ENCODE results near the gene GPR55.
"Not testable (repeated sequence)": the region's sequence is repeated elsewhere in the genome, so short reads cannot be mapped to it uniquely, and the experiment has no call there.

Gene GPR55, protein sequence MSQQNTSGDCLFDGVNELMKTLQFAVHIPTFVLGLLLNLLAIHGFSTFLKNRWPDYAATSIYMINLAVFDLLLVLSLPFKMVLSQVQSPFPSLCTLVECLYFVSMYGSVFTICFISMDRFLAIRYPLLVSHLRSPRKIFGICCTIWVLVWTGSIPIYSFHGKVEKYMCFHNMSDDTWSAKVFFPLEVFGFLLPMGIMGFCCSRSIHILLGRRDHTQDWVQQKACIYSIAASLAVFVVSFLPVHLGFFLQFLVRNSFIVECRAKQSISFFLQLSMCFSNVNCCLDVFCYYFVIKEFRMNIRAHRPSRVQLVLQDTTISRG

GRCh38 chr2:230924470-230925341 is at the start of gene GPR55:
Gene GPR55 (minus strand): TSS chr2:230925242. CDS start chr2:230910962, 14,280 bp downstream.
- DNase-seq = peak; percentile 70

- DNase-seq = peak; percentile 76
Observed at GRCh38 chr2:230974096-230974913, 49.3 kb upstream of the GPR55 start.

GRCh38 chr2:230972046-230972445 is 47.0 kb upstream of the GPR55 start:
- DNase-seq = no peak

- DNase-seq = no peak
Observed at GRCh38 chr2:230969659-230970015, 44.6 kb upstream of the GPR55 start.

DNA sequence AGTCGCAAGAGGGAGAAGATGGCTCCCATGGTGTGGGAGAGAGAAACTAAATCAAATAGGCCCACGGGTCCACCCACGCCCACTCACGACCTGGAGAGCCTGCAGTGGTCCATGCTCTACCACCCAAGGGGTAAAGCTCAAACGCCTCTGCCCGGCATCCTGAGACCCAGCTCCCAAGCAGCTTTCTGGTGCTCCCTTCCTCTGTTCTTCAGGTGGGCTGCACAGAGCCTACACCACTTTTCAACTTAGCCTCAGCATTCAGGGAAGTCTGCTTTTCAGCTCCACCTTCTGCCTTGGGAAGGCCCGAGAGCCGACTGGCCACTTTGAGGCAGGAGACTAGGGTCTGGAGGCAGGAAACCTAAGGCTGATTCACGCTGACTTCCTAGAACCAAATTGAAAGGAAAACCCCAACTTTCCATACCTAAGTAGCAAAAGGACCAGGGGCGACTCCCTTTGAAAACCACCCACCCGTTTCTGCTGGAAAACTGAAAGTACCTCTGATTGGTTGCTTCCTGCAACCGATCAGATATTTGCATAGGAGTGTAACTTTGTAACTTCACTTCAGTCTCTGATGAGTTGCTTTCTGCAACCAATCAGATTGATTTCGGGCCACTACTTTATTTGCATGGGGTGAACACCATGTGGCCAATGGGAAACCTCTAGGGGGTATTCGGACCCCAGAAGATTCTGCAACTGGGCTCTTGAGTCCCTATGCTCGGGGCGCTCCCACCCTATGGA is 44.0 kb upstream of the GPR55 start:
- DNase-seq = no peak

DNA sequence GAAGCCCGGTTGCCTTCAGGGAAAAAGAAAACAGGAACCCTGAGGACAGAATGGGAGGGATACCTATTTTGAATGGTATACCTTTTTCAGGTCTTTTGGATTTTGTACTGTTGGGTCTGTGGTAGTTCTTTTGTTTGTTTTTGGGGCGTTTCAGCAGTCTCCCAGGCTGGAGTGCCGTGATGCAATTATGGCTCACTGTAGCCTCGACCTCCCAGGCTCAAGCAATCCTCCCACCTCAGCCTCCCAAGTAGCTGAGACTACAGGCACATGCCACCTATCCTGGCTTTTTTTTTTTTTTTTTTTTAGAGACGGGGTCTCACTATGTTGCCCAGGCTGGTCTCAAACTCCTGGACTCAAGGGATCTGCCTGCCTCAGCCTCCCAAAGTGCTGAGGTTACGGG is 43.3 kb upstream of the GPR55 start:
- DNase-seq = not testable (repeated sequence)

- DNase-seq = no peak
Observed at GRCh38 chr2:230967113-230967512, 42.1 kb upstream of the GPR55 start.

GRCh38 chr2:230964136-230964730 is 39.2 kb upstream of the GPR55 start:
- DNase-seq = no peak

GRCh38 chr2:230961091-230961491 is 36.0 kb upstream of the GPR55 start:
- no peak for DNase-seq

DNA sequence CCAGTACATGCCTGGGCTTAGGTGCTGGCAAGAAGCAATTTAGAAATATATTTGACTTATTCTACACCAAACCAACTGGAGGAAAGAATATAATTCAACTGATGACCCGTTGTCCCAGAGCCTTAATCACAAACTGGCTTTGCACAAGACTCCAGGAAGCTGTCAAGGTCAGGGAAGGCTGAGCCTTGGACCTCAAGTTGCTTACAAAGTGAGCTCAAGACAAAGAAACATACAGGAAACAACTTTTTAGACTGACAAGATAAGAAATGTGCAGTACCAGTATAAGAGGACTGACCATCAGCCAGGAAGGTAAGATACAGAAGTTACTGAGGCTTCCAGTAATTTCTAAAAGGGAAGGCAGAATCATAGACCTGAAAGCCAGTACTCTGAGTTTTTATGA is 35.0 kb upstream of the GPR55 start:
- no peak for DNase-seq

DNA sequence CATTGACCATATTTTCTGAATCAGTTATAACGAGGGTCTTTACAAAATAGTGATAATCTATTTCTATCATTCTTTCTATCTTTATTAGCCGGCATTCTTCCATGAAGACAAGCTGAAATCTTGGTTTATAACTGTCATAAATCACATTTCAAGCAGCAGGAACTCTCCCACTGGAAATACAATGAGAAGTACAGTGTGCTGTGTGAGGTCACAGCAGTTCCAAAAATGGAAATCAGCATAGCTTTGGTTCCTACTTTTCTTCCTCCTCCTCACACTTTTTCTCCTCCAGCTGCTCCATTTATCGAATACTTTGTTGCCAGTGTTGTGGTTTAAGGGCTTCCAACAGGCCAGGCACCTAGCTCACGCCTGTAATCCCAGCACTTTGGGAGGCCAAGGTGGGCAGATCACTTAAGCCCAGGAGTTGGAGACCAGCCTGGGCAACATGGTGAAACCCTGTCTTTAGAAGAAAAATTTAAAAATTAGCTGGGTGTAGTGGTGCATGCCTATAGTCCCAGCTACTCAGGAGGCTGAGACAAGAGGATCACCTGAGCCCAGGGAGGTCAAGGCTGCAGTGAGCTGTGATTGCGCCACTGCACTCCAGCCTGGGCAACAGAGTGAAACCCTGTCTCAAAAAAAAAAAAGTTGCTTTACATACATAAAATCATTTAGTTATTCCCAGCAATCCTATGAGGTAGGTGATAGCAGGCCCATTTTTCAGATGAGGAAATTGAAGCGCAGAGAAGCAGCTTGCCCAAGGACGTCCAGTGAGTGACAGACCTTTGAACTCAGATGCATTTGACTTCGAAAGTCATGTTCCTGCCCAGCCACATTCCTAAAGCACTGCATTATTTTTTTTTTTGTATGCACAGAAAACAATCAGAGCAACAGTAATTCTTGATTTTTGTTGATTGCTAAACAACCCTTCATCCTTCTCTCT is 34.0 kb upstream of the GPR55 start:
- no peak for DNase-seq

- DNase-seq = no peak
Observed at GRCh38 chr2:230957756-230958391, 32.8 kb upstream of the GPR55 start.

GRCh38 chr2:230956827-230957755 is 32.0 kb upstream of the GPR55 start:
- DNase-seq = no peak

GRCh38 chr2:230955163-230955737 is 30.2 kb upstream of the GPR55 start:
- no peak for DNase-seq

DNA sequence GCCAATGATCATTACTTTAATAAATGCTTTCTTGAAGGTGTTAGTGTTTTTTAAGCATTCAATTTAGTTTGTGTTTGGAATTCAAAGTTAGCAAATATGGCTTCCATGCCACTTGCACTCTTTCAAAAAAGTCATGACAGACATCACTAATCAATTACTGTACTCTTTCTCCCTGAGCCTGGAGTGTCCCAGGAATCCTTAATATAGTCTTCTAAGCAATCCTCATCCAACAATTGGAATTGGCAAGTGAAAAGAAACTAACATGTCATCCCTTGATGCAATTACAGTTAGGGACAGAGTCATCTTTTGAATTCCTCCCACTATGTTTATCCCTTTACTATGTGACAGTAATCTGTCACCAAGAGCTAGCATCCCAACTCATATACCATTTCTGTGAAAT is 29.7 kb upstream of the GPR55 start:
- no peak for DNase-seq

GRCh38 chr2:230953845-230954244 is 28.8 kb upstream of the GPR55 start:
- DNase-seq = no peak

DNA sequence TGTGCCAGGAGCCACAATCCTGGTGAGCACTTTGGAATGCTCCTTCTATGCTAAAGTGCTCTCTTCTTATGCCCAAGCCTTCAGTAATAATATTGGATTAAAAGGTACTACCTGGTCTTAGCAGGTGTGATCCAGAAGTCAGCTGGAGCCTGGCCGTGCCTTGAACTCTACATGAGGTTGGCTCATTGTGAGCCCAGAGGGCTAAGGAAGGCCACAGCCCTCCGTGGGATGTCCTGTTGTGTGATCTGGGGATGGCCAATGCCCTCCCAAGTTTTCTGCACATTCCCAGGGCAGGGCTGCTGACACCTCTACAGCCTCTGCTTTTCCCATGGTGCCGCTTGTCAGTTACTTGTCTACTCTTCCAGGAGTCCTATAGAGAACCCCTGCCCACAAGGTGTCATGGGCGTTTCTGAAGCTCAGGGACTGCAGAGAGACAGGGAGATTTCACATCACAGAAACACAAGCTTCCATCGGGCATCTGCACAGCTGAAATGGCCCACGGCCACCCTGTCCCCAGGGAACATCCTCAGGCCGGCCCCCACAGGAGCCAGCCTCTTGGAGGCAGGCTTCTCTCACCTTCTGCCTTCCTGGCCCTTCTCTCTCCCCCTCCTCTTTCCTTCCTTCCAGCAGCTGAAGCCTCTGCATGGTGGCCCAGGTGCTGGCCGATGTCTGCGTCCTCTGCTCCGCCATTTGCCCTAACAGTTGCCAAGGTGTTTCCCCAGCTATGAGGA is 27.3 kb upstream of the GPR55 start:
- no peak for DNase-seq

DNA sequence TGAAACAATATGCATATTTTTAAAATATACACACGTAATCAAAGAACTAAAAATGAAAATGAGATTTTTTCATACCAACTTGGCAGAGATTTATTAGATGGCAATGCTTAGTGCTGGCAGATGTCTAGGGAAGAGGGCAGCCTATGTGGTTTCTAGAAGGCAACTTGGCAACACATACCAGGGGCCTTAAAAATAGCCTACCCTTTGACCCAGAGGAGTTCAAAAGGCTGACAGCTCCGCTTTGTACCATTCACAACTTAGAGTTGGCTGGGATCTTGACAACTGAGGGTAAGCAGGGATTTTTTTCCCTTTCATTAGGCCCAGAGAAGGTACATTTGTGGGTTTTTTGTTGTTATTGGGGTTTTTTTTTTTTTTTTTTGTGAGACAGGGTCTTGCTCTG is 26.4 kb upstream of the GPR55 start:
- no peak for DNase-seq

Data from activated CD4-positive, CD25-positive, alpha-beta regulatory T cell treated with anti-CD3 and anti-CD28 coated beads, Interleukin-2, amount 50 U/mL, for 72 hours (primary cell).